Lower lobe of right lung (tissue), 2 donors: ENCODE measurements around the gene MMP23B. TPM values are rescaled to one million over a fixed set of nuclear protein-coding genes. Genes with fewer than 3 reads are reported as not detected.
"Not testable (repeated sequence)": the region's sequence is repeated elsewhere in the genome, so short reads cannot be mapped to it uniquely, and the experiment has no call there.

ENCODE experiments used
- ATAC-seq, 2 donors: fragments of 200-7000 bp; cut with Tn5 transposase; one replicate each; pipeline ENCODE4 v1.9.1; 2020 to 2022; ENCODE audit warnings: mild to moderate bottlenecking in 2 of 2, moderate library complexity in 2 of 2
- DNase-seq: peaks from one replicate; pipeline ENCODE4 v3.0.0-alpha.2; 2020
- H3K27ac ChIP-seq: fragments of 200-600 bp; one replicate; pipeline ENCODE4 v1.8.0; 2022
- H3K27me3 ChIP-seq: fragments of 200-600 bp; one replicate; pipeline ENCODE4 v1.8.0; 2022; ENCODE audit warnings: low read depth
- H3K36me3 ChIP-seq: fragments of 200-600 bp; one replicate; pipeline ENCODE4 v1.8.0; 2022; ENCODE audit warnings: mild to moderate bottlenecking
- H3K4me1 ChIP-seq: fragments of 200-600 bp; one replicate; pipeline ENCODE4 v1.8.0; 2022
- H3K4me3 ChIP-seq: fragments of 200-600 bp; one replicate; pipeline ENCODE4 v1.8.0; 2022; ENCODE audit warnings: mild to moderate bottlenecking
- H3K9me3 ChIP-seq: fragments of 200-600 bp; one replicate; pipeline ENCODE4 v1.8.0; 2022
- CTCF ChIP-seq: fragments of 200-600 bp; IDR thresholded peaks from one replicate; pipeline ENCODE4 v1.8.0; 2022; ENCODE audit warnings: antibody characterized with exemption, mild to moderate bottlenecking
- intact Hi-C: fragments of 100-400 bp; cut with DNase I; formaldehyde crosslinking; loops from one replicate; pipeline ENCODE4 v1.11.0; 2022
- total RNA-seq: library from RNA; stranded (reverse); fragmentation: NEBNext Ultra II Directional; extraction: Animal tissue kit (Norgen Biotek cat#: 25700); gene quantifications from one replicate; pipeline ENCODE4 v1.2.1, GENCODE V29; 2021
- donor health status: DM: no; HTN: yes; CAD: no; lungs with severe emphysema.

The MMP23B gene
- total RNA-seq, 1 donor from 2014 or later: 27.2 TPM

DNA sequence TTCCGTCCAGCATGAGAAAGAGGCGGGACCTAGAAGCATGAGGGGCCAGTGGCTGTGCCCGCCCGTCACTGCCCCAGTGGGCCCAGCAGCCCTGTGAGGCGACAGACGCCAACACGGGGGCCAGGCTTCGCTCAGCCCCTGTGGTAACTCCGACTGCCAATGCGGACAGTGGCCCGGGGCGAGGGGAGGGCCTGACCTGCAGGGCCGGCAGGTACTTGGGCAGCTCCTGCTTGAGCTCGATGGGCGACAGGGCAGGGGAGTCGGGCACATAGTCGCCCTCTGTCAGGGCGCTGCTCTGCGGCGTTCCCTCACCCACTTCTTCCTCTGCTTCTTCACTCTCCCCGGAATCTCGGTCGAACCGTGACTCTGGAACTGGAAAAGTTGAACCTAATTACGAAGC lies 8.1 kb downstream of the MMP23B start:
- ATAC-seq, intact Hi-C loops, H3K4me1 ChIP-seq, H3K9me3 ChIP-seq, H3K27me3 ChIP-seq, H3K4me3 ChIP-seq, H3K27ac ChIP-seq: not testable (repeated sequence)
- DNase-seq: peak; percentile 20
- H3K36me3 ChIP-seq: peaks cover 19% of the 10 kb centered on the region

GRCh38 chr1:1640711-1641461 lies 8.9 kb downstream of the MMP23B start:
- peak; percentile 10 for DNase-seq
- ATAC-seq, H3K9me3 ChIP-seq, H3K27ac ChIP-seq, intact Hi-C loops, H3K4me1 ChIP-seq, H3K4me3 ChIP-seq, H3K27me3 ChIP-seq: not testable (repeated sequence)
- peaks cover 23% of the 10 kb centered on the region for H3K36me3 ChIP-seq

DNA sequence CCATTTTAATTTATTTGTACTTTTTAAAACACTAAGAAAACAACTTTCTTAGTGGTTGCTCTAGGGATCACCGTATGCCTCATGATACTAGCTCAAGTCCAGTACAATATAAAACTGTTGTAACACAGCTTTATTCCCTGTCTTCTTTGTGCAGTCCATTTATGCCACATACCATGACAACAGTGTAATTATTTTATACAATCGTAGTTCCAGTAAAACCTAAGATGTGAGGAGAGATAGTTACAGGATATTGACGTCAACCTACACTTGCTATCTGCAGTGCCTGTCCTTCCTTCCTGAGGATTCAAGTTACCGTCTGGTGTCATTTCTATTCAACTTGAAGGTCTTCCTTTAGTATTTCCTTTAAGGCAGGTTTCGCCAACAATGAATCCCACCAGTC lies 14.4 kb downstream of the MMP23B start:
- H3K9me3 ChIP-seq, H3K4me1 ChIP-seq, DNase-seq, ATAC-seq, H3K4me3 ChIP-seq, intact Hi-C loops, H3K27ac ChIP-seq, H3K27me3 ChIP-seq: not testable (repeated sequence)
- H3K36me3 ChIP-seq: peaks cover 53% of the 10 kb centered on the region

- H3K27ac ChIP-seq, H3K27me3 ChIP-seq, H3K4me3 ChIP-seq, intact Hi-C loops, H3K4me1 ChIP-seq, H3K9me3 ChIP-seq: not testable (repeated sequence)
- ATAC-seq (peak in 1 of 2 donors; percentile 29), DNase-seq (peak; percentile 21)
- H3K36me3 ChIP-seq: peaks cover 67% of the 10 kb centered on the region
Observed at GRCh38 chr1:1647567-1648241, 15.7 kb downstream of the MMP23B start.

DNA sequence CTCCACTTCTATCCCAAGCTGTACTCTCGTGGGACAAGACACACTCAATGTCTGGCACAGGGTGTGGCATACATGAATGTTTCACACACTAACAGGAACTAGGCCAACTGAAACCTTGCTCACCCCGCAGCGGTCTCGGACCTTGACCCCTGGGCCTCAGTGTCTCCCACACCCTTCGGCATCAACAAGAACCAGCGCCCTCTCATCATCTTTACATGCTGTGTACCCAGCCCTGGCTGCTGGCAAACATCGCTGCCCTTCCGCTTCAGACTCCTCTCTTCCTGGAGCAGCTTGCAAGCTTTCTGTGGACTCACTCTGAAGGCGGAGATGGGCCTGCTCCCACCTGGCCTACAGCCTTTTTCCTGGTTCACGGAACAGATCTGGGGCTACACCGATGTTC lies 16.3 kb downstream of the MMP23B start:
- H3K27ac ChIP-seq, H3K4me1 ChIP-seq, ATAC-seq, H3K27me3 ChIP-seq, H3K4me3 ChIP-seq, H3K9me3 ChIP-seq, intact Hi-C loops: not testable (repeated sequence)
- peak; percentile 24 for DNase-seq
- peaks cover 72% of the 10 kb centered on the region for H3K36me3 ChIP-seq

DNA sequence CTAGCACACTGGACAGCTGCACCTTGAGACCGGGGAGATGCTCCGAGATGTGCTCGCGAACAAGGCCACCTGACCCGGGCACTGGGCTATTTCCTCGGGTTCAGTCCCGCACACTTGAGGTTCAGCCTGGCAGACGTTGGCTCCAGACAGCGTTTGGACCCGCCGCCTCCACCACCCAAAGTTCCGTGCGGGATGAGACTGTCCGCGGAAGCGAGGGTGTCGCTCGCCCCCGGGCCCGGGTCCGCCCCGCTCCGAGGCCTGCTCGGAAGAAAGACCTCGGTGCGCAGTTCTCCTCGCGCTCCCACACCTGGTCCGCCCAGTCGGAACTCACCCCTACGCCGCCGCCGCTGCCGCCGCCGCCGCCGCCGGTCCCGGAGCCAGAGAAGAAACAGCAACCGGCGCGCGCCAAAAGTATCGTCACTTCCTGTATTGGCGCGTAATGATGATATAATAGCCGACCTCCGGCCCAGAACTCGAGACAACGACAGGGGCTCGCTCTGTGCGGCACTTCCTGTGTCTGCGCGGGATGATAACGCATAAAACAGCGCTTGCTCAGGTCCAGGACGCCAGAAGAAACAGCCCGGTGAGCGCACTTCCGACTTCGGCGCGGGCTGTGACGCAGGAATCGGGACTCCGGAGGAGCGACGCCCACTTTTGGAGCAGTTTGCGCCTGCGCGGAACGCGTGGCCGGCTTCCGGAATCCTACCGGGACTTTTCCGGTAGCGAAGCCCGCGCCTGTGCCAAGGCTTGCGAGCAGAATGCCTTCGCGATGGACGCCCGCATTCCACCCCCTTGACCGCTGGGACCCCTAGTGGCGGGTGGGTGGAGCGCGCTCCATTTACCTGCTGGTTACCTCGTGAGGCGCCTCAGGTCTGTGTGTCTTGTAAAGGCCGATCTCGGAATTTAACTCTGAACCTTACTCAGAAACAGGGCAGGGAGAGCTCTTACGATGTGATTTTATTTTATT lies 26.9 kb downstream of the MMP23B start, which contains the start of gene CDK11B:
Gene CDK11B (minus strand): TSS at position 422 of the 967 bp plus-strand sequence. CDS start 1,519 bp downstream, outside the sequence.
- H3K27me3 ChIP-seq, intact Hi-C loops, H3K9me3 ChIP-seq: not testable (repeated sequence)
- ATAC-seq (peak; percentile 93), DNase-seq (peak; percentile 93)
- Histone ChIP-seq H3K36me3 (peaks cover 37% of the 10 kb centered on the region), H3K27ac (peak within 1 kb of the TSS; percentile 100), H3K4me3 (peak within 1 kb of the TSS; percentile 72), H3K4me1 (peaks cover 21% of the 10 kb centered on the region)
- TF ChIP-seq CTCF: peak; percentile 48

DNA sequence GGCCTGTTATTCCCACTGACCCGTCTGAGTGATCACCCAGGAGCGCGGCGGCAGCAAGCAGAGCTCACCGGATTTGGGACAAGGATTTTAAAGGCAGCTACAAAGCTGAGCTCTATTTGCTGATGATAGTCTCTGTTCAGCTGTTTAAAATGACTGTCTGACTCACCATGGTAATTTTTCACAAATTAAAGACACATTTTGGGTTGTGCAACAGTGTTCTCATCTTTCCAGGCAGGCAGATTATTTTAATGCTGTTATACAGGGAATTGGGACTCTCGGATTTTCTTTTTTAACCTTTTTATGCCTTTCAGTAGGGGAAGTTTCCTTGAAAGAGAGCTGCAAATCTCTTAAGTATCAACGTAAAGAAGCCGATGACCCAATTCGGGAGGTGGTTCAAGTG lies 30.4 kb downstream of the MMP23B start:
- DNase-seq, H3K27ac ChIP-seq, ATAC-seq, intact Hi-C loops, H3K9me3 ChIP-seq, H3K4me3 ChIP-seq, H3K27me3 ChIP-seq, H3K4me1 ChIP-seq: not testable (repeated sequence)
- H3K36me3 ChIP-seq: peaks cover 26% of the 10 kb centered on the region

GRCh38 chr1:1662830-1663560 lies 31.0 kb downstream of the MMP23B start:
- peak; percentile 37 for DNase-seq
- H3K27me3 ChIP-seq, ATAC-seq, H3K4me1 ChIP-seq, H3K27ac ChIP-seq, intact Hi-C loops, H3K9me3 ChIP-seq, H3K4me3 ChIP-seq: not testable (repeated sequence)
- peaks cover 32% of the 10 kb centered on the region for H3K36me3 ChIP-seq

GRCh38 chr1:1664318-1664717 lies 32.3 kb downstream of the MMP23B start:
- H3K36me3 ChIP-seq: peaks cover 43% of the 10 kb centered on the region
- peak; percentile 3 for DNase-seq
- ATAC-seq, H3K4me3 ChIP-seq, intact Hi-C loops, H3K27ac ChIP-seq, H3K4me1 ChIP-seq, H3K9me3 ChIP-seq, H3K27me3 ChIP-seq: not testable (repeated sequence)
